Dermis microvascular lymphatic vessel endothelial cell (primary cell): Measurements from ENCODE around the gene SFMBT2. TPM values are rescaled to one million over a fixed set of nuclear protein-coding genes. Genes with fewer than 3 reads are reported as not detected.
A peak's percentile ranks its signal among the peaks of the same experiment; 100 is the strongest.

ENCODE experiments used
- DNase-seq, 2 donors: peaks; one replicate each; pipeline versions ENCODE4 v3.0.0 to v3.0.0-alpha.2; 2010; ENCODE audit warnings: low read depth in 2 of 2
- total RNA-seq: library from RNA; depleted of rRNA; stranded (reverse); fragments of >200 nt; gene quantifications from 2 replicates; pipeline ENCODE4 v1.2.1, GENCODE V29; 2014

Gene SFMBT2
- total RNA-seq, 1 donor from 2014 or later, result 0.90 TPM

DNA sequence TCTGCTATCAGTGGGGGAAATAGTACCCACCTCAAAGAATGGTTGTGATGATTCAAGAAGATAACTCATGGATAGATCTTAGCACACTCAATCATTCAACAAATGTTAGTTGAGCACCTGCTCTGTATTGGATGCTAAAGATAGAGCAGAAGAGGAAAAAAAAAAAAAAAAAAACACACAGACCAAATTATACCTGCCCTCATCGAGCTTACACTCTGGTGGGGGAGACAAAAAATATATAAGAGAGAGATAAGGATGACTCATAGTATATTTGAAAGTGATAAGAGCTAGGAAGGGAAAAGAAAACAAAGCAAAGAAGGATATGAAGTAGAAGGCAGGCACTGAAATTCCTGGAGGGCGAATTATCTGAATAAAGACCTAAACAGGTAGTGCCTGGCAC, 258.5 kb downstream of the SFMBT2 start:
- no peak for DNase-seq

DNA sequence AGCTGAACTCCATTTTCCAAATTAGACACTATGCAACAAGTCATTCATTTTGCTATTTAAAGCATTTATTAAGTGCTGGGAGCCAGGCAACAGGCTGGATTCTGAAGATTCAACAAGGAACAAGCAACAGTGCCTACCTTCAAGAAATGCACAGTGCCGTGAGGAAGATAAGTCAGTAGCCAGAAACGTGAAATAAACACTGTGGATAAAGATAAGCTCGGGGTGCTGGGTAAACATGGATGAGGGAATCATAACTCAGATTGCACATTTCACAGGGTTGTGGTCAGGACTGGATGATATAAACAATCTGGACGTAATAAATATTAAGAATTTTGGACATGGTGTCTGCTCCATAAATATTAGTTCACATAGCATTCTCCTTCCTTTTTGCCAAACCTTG, 259.3 kb downstream of the SFMBT2 start:
- no peak for DNase-seq

DNA sequence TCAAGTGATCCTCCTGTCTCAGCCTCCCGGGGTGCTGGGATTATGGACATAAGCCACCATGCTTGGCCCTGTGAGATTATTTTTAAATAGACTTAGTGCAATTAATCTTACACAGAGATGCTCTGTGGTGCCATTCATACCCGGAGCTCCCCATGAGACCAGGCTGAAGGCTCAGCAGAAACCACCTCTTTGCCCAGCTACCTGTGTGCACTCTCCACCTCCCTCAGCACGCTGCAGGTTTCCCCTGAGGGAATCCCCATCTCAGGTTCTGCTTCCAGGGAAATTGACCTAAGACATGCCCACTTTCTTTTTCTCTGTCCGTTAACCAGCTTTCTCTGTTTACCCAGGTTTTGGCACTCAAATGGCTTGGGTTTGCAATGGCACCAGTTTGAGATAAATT, 260.5 kb downstream of the SFMBT2 start:
- no peak for DNase-seq

DNA sequence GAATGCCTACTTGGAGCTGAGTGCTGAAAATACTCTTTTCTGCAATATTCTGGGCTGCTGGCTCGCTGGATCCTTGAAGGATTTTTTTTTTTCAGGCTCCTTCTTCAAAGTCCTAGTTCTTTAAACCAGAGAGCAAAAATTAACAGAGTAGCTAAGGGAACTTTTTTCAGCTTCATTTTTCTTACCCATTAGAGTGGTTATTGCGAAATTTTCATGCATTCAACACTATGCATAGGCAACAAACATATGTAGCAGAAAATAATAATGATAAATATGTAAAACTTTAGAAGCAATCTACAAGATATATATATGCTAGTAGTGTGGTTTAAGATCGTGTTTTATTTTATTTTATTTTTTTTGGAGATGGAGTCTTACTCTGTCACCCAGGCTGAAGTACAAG, 264.6 kb downstream of the SFMBT2 start:
- no peak for DNase-seq

DNA sequence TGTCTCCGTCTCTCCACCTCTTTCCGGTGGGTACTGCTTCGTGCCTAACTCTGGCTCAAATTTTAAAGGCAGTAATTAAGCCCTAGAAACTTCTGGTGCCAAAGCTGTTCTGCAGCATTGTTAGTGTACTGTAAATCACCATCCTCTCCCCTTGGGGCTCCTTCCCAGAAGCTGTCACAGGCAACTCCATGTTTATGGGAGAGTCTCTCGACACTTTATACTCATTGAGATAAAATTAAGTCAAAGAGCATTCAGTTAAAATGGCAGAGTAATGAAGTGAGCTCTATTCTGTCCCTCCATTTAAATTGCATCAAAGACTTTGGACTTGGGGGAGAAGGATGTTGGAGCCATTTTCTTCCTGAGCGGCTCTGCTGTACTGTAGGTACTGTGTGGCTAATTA, 274.8 kb downstream of the SFMBT2 start:
- DNase-seq, result no peak

DNA sequence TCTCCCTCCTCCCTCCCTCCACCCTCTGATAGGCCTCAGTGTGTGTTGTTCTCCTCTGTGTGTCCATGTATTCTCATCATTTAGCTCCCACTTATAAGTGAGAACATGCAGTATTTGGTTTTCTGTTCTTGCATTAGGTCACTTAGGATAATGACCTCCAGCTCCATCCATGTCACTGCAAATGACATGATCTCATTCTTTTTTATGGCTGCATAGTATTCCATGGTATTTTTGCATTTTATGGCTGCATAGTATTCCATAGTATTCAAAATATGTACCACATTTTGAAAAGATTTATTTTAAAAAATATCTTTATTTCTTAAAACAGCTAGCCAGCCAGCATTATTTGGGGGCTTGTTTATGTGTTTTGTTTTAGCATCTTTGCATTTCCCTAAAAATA, 275.6 kb downstream of the SFMBT2 start:
- no peak for DNase-seq

DNA sequence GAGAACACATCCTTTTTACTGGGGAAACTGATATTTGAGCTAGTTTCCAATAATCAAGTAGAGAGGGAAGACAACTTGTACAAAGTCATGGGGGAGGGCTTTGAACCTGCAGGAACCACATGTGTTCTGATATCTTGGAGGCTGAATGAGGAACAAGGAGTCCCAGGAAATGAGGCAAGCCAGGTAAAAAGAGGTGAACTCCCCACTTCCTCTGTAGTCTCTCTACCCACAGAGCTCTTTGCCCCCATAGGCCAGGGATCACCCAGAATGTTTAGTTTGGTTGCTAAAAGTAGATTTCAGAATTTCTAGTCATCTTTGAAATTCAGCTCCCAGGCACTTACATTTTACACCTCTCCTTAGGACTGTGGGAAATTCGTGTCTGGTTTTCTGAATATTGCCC, 276.4 kb downstream of the SFMBT2 start:
- no peak for DNase-seq

DNA sequence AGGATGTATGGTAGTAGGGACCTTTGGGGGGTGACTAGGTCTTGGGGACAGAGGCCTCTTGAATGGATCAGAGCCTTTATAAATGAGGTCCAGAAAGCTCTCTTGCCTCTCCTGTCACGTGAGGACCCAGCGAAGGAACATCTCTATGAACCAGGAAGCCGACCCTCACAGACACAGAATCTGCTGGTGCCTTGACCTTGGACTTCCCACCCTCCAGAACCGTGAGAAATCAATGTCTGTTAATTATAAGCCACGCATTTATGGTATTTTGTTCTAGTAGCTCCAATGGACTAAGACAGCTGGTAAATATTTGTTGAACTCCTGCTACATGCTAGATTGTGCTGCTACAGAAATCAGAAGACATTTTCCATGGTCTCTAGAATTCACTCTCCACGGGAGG, 276.9 kb downstream of the SFMBT2 start:
- no peak for DNase-seq

DNA sequence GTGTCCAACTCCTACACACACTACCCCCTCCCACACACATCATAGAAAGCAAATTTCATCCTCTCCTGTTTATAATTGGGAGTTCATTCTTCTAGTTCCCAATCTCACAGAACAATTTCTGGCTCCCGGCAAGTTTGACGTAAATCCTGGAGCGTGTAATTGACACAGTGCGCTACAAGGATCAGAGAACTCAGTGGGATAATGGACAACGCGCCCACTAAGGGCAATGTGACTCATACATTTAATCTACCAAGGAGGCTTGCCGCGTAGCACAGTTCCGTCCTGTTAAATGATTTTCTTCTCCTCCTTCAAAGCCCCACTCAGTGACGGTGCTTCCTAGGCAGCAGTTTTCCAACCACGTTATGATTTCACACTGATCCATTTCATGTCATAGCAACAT, 277.6 kb downstream of the SFMBT2 start:
- DNase-seq, result no peak

DNA sequence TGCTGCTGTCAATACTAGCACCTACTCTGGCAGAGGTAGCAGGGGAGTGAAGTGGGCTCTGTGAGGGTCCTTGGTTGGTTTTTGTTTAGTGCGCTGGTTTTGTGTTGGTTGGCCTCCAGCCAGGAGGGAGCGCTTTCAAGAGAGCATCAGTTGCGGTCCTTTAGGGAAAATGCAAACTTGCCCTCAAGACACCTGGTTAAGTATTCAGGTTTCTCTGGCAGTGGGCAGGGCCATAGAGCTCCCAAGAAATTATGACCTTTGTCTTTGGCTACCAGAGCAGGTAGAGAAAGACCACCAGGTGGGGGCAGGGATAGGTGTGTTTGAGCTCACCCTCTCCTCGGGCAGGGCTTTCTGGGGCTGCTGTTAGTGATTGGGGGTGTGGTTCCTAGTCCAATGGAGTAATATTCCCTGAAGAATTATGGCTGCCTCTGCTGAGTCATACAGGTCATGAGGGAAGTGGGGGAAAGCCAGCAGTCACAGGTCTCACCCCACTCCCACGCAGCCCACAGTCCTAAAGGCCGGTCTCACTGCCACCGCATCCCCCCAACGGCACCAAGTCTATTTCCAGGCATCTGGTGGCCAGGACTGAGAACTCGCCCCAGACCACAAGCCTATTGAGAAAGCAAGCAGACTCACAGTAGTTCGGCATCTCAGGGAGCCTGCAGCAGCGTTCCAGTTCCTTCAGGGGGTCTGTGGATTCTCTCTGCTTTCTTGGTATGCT, 280.5 kb downstream of the SFMBT2 start:
- no peak for DNase-seq

DNA sequence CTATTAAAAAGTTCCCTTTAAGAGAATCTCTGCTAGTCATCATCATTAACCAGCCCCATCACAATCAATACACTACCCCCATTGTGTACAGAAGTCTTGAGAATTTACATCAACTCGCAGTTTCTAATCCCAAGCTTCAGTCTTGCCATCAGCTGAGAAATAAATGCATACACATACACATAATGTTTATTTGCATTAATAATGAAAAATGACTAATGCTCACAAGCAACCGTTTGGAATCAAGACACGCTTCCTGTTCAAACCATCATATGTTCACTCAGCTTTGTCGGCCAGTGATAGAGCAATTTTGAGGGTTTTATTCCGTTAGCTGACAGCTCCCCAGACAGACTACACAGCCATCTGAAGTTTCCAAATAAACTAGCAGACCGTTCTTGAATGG, 287.1 kb downstream of the SFMBT2 start:
- DNase-seq, result no peak

DNA sequence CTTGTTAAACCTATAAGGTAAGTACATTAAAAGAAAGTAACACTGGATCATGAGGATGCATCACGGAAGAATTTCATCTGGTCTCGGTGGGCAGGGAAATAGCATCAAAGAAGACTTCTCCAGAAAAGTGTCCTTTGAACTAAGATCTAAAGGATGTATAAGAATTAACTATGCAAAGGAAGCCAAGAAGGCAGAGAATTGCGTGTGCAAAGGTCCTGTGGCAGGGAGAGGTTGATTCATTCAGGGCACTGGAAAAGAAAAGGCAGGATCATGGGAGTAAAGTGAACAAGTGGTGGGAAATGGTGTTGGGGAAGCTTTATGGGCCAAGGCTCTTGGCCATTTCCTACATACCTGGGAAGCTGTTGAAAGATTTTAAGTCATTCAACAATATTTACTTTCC, 288.3 kb downstream of the SFMBT2 start:
- no peak for DNase-seq

DNA sequence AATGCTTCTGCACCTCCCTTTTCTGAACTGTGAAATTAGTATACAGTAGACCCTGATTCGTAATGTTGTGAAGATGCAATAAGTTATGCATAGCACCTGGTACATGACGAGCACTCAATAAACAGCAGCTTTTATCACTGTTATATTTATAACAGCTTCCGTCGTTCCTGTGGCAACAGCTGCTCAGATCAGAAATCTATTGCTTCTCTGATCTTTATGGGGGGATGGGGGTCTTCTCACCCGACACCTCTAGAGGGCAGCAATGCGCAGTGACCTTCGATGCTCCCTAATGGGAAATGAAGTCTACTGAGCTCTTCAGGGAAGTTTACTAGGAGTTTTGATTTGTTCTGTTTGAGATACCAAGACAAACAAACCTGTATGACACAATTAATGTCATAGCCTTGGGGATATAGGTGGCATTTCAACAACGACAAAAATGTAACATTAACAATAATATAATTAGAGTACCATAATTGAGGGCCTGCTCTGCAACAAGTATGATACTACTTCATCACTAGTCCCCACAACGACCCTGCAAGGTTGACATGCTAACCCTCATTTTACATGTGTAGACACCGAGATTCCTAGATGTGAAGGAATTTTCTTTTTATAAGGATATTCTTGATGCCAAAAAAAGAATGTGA, 289.6 kb downstream of the SFMBT2 start:
- peak in 1 of 2 donors; percentile 14 for DNase-seq

DNA sequence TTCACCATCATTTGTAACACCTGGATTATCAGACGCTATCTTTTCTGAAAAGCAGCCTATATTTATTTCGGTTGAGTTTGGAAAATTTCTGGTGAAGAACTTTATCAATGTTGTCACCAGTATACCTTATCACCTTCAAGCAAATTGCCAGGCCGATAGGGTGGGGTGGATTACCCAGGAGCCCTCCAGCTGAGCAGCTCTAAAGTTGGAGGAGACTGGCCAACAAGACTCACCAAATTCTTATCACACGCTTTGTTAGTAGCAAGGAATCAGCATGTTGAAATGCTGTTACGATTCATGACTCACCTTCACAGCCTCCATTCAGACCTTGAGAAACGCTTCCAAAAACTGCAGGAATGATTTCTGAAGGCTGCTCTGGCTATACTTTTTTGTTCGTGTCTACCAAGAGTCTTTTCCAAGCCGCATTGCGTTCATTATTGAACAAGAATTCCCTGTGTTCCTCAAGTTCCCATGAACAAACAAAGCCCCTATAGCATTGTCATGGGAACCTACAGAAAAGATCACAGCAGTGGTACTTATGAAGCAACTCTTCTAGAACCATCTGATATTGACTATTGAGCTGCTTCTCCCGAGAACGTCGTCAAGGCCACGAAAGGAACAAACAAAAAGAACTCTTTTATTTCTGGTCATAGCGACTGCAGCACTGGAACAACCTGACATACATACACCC, 291.4 kb downstream of the SFMBT2 start:
- DNase-seq, result no peak

DNA sequence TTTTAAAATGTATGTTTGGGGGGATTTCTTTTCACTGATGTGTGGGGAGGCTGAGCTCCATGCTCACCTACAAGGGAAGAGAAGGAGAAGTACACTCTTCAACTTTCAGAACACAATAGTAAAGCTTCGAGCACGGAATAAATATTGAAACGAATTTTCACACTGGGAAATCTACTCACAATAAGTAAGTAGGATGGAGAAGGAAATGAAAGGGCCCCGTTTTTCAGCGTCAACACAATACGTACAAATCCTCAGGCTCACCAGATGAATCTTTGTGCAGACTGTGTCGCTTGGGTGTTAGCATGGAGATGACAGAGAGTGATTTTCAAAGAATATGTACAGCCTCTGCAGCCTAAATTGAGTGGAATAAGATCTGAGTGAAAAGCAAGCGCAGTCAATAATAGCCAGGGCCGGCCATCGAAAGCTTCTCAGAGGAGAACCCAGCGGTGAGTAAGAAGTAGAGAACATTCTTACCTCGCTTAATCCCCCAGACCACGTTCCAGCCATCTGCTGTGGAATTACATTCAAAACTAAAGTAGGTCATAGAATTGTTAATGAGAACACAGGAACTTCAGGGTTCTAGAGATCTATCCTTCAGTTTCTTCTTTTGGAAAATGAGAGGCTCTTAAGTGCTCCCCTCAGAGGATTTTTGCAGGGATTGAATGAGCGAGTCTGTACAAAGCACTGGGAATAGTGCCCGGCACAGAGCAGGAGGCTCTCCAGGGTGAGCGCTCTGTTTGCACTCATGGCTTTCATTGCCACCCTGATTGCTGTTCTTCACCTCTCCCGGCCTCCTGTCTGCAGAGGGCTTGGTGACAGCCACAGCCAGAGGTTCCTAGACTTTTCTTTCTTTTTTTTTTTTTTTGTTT, 292.8 kb downstream of the SFMBT2 start:
- DNase-seq, result no peak

DNA sequence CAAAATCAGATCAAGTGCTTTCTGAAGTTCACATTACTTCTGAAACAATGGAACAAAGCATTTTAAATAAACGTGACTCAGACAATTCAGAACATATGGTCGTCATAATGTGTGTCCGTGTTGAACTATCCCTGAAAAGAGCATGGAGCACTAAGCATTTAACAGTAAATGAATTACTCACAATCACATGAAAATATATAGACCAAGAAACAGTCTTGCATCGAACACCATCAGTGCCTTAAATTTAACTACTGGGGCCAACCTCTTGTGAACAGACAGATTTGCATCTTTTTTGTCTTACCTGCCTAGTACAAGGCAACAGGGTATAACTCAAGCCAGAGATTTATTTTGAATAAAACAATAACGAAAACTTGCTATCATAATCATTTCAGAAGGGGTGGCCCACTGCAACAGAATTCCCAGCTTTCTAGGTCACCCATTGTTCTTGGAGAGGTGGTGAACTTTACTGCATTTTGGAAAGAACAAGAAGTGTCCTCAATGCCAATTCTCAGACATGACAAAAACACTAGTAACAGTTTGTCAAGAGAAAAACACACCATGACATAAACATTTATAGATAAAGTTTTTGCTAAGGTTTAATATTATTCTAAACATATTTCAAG, 293.5 kb downstream of the SFMBT2 start:
- DNase-seq, result no peak

DNA sequence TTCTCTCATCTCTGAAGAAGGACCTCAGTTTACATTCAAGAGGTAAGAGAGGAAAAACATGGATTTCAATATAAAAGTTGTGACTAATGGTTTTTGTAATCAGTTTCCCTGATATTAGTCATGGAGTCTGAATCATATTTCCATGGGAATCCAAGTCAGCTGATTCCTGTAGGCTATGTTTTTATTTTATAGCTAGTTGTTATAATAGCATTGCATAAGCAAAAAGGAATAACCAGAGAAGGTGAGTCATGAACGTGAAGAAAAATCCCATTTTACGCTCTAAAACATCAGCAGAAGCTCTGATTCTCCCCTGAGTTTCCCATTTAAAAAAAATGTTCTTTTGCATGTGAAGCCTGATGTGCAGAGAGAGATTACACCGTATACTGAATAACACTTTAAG, 299.3 kb downstream of the SFMBT2 start:
- no peak for DNase-seq

DNA sequence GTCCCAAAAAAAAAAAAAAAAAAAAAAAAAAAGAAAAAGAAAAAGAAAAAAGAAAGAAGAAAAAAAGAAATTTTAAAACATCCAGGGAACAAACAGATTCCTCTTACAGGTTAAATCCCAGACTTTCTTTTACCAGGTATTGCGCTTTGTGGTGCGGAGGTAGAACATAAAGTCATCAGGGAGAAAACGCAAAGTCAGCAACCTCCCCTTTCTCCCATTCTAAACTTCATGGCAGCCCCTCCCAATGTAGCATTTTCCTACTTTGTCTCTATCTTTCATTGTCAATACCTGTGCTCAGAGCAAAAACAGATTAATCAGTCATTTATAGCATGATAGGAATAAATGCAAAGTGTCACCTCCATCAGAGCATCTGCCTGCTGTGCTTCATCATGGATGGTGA, 299.7 kb downstream of the SFMBT2 start:
- DNase-seq, result no peak
